Activated effector memory CD4-positive, alpha-beta T cell treated with Interleukin-2 at 50 U/mL for 16 hours (primary cell): ENCODE data around the gene RNF5.
"Not testable (repeated sequence)": the region's sequence is repeated elsewhere in the genome, so short reads cannot be mapped to it uniquely, and the experiment has no call there.

ENCODE experiments used
- DNase-seq: peaks from one replicate; pipeline ENCODE4 v3.0.0-alpha.2; 2020

RNF5 gene

DNA sequence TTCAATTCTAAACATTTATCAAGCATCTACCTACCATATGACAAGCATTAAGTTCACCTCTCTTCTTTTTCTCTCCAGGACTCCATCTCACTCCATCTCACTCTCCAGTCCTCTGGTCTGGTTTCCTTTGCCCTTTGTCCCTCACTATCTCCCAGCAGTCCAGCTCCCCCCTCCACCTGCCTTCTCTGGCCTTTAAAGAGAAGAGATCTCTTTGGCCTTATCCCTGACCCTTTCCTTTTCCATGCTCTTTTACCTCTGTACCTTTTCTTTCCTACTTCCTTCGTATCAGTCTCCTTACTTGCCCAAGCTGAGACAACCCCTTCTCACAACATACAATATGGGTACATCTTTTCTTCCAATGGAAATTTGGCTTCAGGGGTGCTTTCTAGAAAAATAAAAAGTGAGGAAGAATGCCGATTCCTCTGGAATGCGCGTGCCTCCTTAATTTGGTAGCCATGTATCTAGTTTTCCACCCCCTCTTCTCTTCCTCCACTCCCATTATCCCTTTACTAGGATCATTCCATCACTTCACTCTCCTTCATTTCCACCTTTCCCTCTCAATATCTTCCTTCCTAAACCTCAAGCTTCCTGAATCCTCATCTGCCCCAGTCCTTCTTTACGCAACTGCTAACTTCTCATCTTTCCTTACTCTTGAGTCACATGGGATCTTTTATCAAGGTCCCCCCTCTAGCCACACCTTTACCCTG is 1.6 kb upstream of the RNF5 start:
- no peak for DNase-seq

DNA sequence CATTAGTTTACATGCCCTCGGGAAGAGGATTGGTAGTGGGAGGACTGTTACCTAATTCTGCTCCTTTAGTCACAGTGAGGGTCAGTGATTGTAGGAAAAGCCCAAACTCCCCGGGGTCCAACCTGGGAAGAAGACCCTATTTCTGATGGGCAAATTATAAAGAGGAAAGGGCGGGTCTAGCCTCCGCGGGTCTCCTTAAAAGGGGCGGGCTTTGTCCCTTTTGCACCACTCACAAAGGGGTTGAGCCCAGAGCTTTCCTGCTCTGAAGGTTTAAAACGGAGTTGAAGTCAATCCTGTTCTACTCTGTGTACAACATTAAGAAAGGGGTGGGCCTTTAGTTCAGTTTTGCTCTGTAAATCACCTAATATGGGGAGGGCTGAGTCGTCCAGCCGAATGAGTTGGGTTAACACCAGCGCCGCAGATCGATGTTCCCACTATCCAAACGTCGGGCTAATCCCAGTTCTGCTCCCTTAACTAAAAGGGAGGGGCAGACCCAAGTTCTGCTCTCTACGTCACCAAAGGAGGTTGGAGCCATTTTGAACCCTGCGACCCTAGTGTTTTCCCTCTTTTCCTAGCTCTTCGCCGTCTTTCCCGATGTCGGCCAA is 920 bp upstream of the RNF5 start:
- peak; percentile 21 for DNase-seq

DNA sequence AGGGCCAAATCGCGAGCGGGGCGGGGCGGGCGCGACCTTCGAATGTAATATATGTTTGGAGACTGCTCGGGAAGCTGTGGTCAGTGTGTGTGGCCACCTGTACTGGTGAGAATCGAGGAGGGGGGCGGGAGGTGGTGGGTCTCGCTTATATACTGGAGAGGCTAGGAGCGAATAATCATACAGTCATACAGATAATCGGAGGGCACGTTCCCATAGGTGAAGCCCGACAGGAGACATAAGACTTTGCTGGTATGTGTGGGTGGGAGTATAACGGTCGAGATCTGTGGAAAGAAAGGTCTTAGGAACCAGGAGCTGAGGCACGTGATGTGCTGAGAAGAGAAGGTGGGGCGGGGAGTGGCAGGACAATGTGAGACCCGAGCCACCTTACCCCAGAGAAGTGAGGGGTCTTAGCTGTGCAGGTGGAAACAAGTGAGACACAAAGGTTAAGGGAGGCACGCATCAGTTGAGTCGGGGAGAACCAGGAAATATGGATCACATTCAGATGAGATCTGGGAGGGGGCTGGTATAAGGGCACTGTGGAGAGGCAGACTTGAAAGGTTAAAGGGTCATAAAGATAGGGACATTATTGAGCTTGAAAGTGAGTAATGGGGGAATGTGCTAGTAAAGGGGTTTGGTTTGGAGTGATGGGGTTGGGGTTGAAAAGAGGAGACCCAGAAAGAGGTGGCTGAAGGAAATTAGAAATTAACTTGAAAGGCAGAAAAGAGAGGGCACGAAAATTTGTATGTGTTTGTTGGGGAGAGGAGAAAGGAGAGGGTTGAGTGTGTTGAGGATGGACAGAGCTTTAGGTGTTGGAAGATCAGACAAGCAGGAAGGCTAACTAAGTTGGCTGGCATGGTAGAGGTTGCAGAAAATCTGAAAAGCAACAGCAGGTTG is 589 bp downstream of the RNF5 start:
- no peak for DNase-seq

DNA sequence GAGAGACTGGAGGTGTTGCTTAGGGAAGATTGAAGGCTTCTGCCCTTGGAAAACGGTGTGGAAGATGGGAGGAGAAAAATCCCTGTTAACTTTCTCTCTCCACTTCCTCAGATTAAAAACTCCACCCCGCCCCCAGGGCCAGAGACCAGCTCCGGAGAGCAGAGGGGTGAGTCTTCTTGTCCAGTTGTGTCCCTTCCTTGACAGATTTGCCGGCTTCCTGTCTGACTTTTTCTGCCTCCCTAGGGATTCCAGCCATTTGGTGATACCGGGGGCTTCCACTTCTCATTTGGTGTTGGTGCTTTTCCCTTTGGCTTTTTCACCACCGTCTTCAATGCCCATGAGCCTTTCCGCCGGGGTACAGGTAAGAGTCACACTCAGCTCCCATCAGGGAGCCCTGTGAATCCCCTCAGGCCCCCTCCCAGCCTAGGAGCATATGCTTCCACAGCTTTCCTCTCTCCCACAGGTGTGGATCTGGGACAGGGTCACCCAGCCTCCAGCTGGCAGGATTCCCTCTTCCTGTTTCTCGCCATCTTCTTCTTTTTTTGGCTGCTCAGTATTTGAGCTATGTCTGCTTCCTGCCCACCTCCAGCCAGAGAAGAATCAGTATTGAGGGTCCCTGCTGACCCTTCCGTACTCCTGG is 1.7 kb downstream of the RNF5 start:
- DNase-seq = no peak

DNA sequence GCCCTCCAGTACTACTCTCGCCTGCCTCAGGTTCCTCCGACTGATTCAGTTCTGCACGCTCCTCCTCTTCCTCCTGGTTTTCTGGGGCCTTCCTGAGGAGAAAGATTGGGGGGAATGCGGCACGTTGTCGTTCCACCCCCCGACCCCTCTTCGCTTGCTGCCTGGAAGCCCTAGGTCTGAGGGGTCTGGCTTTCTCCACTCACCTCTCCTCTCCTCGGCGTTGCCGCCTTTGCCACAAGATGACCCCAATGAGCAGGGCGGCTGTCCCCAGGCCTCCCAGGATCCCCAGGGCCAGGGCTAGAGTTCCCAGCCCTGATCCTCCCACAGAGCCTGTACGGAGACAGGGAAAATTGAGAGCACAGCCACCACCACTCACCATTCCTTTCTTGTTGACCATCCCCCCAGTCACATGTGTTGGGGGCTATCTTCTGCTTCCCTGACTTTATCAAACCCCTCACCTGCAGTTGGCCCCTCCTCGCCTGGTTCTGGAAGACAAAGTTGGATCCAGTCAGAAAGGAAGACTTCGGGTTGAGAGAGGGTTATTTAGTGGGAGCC is 3.0 kb downstream of the RNF5 start:
- DNase-seq = no peak

DNA sequence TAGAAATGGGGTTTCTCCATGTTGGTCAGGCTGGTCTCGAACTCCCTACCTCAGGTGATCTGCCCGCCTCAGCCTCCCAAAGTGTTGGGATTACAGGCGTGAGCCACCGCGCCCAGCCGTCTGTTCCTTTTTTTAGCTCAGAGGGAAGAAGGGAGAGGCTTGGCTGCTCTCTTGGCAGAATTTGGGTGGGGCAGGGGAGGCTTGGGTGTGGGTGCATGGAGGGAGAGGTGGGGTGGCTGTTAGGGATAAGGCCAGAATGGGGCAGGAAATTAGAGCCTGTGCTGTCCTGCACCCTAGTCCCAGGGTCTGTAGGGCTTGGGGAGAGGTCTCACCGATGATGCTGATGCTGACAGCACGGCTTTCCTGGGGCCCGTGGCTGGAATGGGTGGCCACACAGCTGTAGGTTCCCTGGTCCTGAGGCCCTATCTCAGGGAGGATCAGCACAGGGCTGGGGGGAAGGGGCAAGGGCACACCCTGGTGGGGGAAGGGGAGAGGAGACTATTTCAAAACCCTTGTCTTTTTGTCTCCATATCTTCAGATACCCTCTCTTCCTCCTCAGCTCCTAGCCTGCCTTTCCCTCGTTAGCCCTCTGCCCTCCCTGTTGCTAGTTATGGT is 3.8 kb downstream of the RNF5 start:
- no peak for DNase-seq

DNA sequence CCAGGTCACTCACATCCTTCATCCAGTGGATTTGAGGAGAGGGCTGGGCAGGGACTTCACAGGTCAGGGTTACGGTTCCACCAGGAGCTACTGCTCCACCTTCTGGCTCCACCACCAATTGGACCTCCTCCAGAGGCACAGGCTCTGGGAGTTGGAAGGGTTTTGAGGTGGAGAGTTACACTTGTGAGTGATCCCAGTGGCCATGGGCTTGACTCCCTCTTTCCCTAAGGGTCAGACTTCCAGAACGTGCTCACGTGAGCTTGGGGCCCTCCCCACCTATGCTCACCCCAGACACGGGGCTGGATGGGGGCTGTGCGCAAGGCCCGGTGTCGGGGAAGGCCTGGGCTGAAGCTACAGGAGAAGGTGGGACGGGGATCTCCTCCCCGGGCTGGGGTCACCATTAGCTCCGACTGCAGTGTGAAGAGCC is 4.4 kb downstream of the RNF5 start:
- DNase-seq = no peak

DNA sequence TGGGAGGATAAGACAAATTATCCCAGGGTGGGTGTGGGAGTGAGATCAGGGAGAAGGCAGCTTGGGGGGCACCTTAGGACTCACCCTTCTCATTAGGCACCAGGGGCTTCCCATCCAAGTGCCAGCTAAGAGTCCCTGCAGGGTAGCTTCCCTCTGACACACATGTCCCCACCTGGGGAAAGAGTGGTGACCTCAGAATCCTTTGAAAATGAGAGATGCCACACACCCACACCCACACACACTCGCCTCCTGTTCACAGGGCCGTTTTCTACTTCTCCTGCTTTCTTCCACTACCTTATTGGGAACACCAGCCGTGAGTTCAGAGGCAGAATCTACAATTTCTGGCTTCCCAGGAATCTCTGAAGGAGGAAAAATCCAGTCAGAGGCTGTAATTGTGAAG is 4.8 kb downstream of the RNF5 start:
- no peak for DNase-seq

DNA sequence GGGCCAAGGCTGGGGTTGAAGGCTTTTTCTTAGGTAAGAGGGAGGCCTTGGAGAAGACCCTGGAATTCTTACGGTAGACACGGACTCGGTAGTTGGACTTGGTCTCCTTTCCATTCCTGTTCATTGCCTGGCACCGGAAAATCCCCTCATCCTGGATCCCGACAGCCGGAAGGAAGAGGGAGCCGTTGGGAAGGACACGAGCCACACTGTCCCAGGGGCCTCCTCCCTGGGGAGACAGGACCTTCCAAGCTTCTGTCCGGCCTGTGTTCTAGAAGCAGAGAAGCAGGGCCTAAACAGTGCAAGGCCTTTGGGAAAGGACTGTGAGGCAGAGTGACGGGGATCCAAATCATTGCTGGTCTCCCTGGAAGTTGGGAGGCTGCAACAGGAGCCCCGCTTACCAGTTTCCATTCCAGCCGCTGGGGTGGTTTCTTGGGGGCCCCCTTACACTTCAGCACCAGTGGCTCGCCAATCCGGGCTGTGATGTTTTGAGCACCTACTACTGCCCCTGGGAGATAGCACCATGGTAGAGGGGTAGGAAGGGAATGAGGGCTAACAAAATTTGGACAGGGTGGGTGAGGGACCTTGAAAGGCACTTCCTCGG is 5.4 kb downstream of the RNF5 start:
- DNase-seq = no peak

DNA sequence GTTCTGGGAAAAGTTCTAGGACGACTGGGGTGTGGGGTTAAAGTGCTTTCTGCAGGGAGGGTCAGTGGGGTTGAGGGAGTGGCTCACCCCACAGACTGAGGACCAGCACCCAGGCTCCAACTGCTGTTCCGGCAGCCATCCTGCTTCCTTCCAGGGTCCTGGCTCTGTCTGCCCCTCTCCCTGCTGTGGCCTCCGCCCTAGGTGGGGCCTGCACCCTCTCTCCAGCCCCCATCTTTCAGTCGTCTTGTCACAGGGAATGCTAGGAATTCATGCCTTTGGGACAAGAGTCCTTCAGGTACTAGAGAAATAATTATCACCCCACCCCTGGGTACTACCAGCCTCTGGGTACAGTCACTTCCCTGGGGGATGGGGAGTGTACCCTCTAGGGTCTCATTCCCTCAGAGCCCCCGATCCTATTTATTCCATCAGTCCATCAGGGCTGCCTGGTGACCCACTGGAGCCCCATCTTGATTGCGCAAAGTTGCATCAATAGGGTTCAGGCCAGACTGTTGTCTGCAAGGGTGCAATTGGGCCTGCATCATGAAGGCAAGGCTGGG is 6.0 kb downstream of the RNF5 start, which contains the start of gene AGER:
Gene AGER (minus strand): TSS at position 170 of the 557 bp plus-strand sequence. CDS start 31 bp downstream, at position 139.
- DNase-seq = no peak

DNA sequence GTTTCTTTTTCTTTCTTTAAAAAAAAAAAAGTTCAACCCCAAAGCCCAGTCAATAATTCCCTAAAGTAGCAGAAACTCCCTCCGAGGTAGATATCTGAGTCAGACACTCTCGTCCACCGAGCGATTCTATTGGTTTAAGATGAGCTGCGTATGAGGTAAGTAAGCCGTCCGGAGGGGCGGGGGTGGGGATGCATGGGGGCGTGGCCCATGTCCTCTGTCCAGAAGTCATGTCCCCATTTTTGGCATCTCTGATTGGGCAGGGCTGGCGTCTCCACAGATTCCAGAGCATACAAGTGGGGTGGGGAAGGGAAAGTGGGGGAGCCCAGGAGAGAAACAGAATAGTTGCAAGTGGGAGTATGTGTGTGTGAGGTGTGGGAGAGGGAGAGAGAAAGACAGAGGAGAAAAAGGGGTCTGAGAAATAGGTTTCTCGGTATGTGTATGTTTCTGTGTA is 7.5 kb downstream of the RNF5 start:
- DNase-seq = peak; percentile 39

DNA sequence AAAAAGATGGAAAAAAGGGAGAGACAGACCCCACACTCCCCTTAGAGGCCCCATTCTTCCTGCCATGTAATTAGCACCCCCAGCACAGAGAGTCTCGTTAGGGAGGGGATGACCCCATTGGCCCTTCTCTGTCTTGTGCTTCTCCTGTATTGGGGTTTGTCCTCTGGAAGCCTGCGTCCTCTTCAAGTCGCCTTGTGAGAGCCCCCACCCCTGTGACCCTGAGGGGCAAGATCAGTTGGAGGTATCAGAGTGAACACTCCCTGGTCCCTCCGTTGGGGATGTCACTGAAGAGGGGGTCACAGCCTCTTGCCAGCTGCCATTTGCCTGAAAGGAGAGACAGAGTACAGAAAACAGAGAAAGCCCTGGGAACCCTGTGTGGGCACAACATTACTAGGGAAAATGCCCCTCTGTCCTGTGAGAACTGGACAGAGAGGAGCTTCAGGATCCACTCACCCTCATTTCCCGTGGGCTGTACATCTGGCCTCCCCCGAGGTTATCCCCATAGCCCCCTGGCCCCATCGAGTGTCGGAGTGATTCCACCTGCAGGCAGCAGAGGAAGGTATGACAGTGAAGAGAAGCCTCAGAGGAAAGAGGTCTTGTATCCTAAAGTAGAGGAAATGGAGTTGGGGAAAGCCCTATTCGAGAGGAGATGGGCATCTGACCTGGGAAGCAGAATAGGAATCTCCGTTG is 8.1 kb downstream of the RNF5 start:
- not testable (repeated sequence) for DNase-seq

DNA sequence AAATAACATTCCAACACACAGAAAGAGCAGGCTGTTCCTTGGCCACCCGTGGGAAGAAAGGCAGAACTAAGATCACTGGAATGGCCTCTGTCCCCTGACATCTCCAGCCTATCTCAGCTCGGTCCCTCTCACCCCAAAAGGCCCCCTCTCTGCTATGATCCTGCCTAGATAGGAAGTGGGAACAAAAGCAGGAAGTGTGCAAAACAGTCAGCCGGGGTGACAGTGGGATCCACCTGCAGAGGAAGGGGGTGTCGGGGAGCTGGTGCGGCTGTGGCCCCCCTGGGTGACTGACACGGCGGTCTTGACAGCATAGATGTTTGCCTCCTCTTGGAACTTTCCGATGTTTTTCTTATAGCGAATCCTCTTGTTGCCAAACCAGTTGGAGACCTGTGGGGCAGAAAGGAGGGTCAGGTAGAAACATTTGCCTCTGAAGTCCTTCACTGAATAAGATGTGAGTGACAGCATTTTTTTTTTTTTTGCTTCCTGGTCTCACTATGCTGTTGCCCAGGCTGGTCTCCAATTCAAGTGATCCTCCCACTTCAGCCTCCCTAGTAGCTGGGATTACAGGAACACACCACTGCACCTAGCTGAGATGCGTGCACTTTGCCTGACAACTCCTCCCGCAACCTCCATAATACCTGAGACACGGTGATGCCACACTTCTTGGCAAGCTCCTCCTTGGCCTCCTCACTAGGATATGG is 9.0 kb downstream of the RNF5 start:
- DNase-seq = no peak

DNA sequence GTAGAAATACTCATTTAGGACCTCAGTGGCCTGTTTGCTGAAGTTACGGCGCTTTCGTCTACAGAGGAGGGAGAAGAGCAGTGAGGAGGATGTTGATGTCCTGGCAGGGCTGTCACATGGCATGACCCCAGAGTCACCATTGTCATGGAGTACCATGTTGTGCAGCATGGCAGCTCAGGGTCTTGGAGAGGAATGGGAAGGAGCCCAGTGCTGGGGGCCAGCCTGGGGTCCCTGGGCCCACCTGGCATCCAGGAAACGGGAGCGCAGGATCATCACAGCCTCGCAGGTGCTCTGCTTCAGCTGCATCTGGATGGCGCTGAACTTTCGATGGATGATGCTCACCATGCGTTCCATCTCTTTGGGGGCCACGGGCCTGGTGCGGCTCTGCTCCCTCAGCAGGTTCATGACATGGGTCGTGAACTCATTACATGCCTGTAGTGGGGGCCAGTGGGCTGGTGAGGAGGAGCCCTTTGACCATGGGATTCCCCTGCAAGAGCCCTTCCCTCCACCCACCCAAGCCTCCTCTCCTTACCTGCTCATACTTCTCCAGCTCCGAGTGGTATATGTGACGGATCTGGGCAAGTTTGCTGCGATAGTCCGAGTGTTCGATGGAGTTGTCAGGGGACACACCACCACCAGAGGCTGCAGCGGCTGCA is 9.6 kb downstream of the RNF5 start:
- not testable (repeated sequence) for DNase-seq

DNA sequence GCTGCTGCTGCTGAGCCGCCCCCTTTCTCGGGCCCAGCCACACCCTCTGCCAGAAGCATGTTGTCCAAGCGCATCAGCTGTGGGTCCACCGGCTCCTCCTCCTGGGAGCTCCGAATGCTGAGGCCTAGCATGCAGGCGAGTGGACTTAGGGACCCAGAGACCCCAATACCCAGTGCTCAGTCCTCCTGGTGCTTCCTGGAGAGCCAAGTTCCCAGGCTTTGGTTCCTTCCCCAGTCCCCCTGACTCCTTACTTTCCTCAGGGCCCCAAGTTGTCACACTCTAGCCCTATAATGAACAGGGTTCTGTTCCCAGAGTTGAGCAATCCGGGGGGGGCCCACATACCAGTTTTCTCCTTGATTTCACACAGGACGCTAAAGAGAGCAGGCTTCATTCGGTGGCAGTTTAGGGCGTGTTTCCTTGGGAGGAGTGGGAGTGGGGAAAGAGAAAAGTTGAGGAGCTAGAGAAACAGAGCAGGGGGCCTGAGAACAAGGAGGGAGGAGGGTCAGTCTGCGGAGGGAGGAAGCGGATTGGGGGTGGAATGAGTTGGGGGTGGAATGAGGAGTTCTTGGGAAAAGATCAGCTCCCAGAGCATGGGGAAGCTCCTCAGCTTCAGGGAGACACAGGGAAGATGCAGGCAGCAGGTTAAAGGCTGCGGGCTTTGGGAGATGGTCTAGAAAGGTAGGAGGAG is 10.3 kb downstream of the RNF5 start:
- no peak for DNase-seq

DNA sequence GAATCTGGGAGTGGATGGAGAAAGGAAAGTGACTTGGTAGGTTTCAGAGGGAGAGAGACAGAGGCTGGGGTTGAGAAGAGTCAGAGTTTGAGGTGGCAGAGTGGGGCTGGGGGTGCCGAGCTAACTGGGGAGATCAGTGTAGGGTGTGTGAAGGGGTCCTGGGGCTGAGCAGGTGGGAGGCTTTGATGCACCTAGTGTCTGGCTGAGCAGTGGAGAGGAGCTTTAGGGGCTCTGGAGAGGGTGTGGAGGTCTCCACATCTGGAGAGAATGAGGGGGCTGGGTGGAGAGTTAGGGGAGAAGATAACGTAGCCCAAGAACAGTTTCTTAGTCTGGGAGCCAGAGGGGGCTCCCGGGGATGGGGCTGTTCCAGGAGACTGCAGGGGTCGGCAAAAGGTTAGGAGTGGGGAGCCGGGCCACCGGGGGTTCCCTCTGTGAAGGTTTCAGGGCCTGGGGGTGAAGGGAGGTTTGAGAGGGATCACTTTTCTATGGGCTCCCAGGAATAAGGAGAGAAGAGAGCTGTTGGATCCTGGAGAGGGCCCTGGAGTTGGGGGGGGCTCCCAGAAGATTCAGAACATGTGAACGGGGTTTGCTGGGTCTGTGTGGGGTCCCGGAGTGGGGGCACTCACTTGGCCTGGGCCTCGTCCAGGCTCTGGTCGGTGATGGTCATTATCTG is 11.0 kb downstream of the RNF5 start:
- DNase-seq = no peak

DNA sequence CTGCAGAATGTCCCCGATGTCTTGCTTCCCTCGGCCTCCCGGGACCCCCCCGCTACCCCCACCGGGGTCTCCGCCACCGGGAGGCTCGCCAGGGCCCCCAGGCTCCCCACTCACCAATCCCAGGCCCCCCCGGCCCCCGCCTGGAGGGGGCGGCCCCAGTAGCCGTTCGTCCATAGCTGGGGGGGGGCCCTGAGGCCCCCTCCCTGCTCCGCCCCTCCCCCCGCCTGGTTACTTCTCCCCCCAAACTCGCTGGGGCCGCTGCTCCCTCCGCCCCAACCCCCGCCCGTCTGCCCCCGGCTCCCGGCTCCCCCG is 11.5 kb downstream of the RNF5 start:
- DNase-seq = no peak

DNA sequence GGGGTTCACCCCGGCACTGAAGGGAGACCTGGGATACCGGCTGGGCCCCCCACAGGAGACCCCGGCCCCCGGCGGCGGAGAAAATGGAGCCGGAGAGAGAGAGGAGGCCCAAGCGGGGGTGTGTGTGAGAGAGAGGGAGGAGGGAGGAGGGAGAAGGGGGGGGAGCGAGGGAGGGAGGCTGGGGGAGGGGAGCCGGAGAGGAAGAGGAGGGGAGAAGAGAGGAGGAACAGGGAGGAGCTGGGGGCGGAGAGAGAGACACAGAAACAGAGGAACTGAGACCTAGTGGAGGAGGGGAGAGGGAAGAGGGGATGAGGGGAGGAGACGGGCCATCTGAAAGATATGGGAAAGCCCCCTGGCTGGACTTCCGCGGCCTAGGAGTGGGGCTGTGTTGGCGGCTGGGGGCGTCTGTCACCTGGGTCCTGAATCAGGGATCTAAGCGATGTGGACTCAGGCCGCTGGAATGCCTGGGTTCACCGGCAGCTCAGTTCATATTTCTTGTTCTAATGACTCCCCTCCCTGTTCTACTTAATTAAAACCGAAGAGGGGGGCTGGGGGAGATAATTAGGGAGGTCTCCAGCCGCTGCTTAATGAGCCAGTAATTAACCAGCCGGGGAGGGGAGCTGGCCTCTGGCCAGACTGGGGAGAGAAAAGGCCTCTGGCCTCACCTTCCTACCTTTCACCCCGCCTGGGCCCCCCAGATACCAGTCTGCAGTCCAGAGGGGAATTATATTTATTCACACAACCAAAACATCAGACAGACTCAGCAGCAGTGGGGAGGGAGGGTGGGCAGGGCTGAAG is 12.0 kb downstream of the RNF5 start, which contains the start of gene PBX2:
Gene PBX2 (minus strand): TSS at position 149 of the 798 bp plus-strand sequence. CDS start 287 bp downstream, outside the sequence.
- DNase-seq = peak; percentile 77
